ENCODE data around the gene BCO2.

DNA sequence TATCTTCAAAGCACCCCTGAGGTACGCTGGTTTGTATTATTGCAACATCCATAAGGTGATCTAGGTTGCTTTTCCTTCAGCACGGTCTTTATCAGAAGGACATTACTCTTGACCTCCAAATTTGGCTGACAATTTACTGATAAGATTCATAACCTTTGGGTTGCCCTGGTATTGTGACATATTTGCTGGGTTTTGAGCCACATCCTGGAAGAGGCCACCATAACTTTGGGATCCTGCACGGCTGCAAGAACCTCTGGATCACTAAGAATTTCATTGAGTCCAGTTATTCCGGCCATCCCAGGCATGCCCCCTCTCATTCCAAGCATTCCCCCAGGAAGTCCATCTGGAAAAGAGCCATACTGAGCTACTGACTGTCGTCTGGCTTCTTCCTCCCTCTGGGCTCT lies 91.9 kb downstream of the BCO2 start:
- TF ChIP-seq CTCF (IDR thresholded peaks at IDR 0.05 in 4 of 5, conservative IDR thresholded peaks at IDR 0.05 in 1 of 5) (no peak), POLR2A (IDR thresholded peaks at IDR 0.05) (no peak)
